ENCODE results near the gene ATXN1. TPM values are rescaled to one million over a fixed set of nuclear protein-coding genes. Genes with fewer than 3 reads are reported as not detected.

Gene ATXN1
- total RNA-seq, 1 experiment from 2014 or later = 5.6 TPM

DNA sequence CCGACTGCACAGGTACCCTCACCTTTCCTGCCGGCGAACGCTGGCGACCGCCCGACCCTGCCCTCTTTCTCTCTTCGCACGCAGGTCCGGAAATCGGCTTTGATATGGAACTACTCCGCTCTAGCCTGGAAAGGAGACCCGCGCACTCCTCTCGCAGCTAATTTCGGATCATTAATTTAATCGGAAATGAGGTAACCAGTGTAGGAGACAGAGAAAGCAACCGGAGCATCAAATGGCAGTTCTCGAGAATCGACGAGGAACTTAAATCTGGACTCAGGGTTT lies 949 bp upstream of the ATXN1 start:
- WGBS (ENCODE audit: extremely low coverage, insufficient read length, low lambda C conversion rate) = no CpG with 5 or more reads among the region's 21 CpGs
- Histone ChIP-seq H3K14ac (ENCODE audit: insufficient read depth, low read length) (no peak overlapping the region), H2BK12ac (ENCODE audit: insufficient read length, low read depth, low read length) (no peak overlapping the region), H3K4me1 (ENCODE audit: insufficient read depth, low read length) (peaks cover 5% of the 10 kb centered on the region; the same call in 1 of the 2 replicates), H3K27ac (ENCODE audit: insufficient read length, low read depth, low read length) (no peak overlapping the region), H2BK120ac (ENCODE audit: low read depth, low read length, poor library complexity, severe bottlenecking) (no peak overlapping the region), H3K27me3 (ENCODE audit: insufficient read depth, low read length) (no peaks in the 10 kb centered on the region; the same call in 1 of the 2 replicates), H4K8ac (replicated peaks; ENCODE audit: insufficient read length, low read depth, low read length) (no peak overlapping the region), H3K4ac (ENCODE audit: low read depth, low read length) (no peak overlapping the region), H3K23ac (ENCODE audit: insufficient read length, low read depth, low read length) (no peak overlapping the region), H4K91ac (ENCODE audit: insufficient read length, low read depth, low read length) (no peak overlapping the region), H2AK5ac (ENCODE audit: insufficient read length, low read length) (no peak overlapping the region), H4K20me1 (ENCODE audit: control insufficient read depth, insufficient read depth, insufficient read length) (peaks cover 3% of the 10 kb centered on the region), H3K79me1 (ENCODE audit: insufficient read depth, low read depth, low read length, poor library complexity, severe bottlenecking) (no peaks in the 10 kb centered on the region), H3K79me2 (ENCODE audit: insufficient read depth, low read length) (no peaks in the 10 kb centered on the region), H3K4me2 (ENCODE audit: insufficient read depth, insufficient read length, low read length) (peak overlapping the region; percentile 83), H3K9me3 (ENCODE audit: control insufficient read depth, low read depth, low read length) (no peaks in the 10 kb centered on the region), H2BK20ac (ENCODE audit: low read depth, low read length, poor library complexity, severe bottlenecking) (no peak overlapping the region), H3K56ac (ENCODE audit: insufficient read length, low read depth, low read length) (no peak overlapping the region), H2BK15ac (ENCODE audit: low read depth, low read length) (no peak overlapping the region), H3K23me2 (ENCODE audit: insufficient read length, low read depth, low read length, poor library complexity, severe bottlenecking) (peaks cover 21% of the 10 kb centered on the region), H2AFZ (ENCODE audit: low read length) (no peak overlapping the region), H3K18ac (ENCODE audit: insufficient read length, low read depth, low read length) (peak overlapping the region; percentile 28), H4K5ac (ENCODE audit: insufficient read length, low read depth, low read length) (no peak overlapping the region), H3K9ac (ENCODE audit: extremely low read depth, insufficient read length, low read length) (no peak overlapping the region), H2BK5ac (ENCODE audit: insufficient read length, low read length) (no peak overlapping the region), H3T11ph (ENCODE audit: low read length) (no peak overlapping the region)
- Mint-ChIP-seq H3K9me3 (no peaks in the 10 kb centered on the region; a peak in 1 of 5 replicates), H3K27ac (no peak overlapping the region), H3K36me3 (ENCODE audit: insufficient read depth in 1 of 3, low read depth in 3 of 3) (no peaks in the 10 kb centered on the region), H3K27me3 (ENCODE audit: low read depth) (peaks cover 23% of the 10 kb centered on the region), H3K4me1 (peaks cover 24 to 30% of the 10 kb centered on the region in 2 experiments), H3K4me3 (peak overlapping the region; percentile 87 to 98)
- TF ChIP-seq, protein P1, sequence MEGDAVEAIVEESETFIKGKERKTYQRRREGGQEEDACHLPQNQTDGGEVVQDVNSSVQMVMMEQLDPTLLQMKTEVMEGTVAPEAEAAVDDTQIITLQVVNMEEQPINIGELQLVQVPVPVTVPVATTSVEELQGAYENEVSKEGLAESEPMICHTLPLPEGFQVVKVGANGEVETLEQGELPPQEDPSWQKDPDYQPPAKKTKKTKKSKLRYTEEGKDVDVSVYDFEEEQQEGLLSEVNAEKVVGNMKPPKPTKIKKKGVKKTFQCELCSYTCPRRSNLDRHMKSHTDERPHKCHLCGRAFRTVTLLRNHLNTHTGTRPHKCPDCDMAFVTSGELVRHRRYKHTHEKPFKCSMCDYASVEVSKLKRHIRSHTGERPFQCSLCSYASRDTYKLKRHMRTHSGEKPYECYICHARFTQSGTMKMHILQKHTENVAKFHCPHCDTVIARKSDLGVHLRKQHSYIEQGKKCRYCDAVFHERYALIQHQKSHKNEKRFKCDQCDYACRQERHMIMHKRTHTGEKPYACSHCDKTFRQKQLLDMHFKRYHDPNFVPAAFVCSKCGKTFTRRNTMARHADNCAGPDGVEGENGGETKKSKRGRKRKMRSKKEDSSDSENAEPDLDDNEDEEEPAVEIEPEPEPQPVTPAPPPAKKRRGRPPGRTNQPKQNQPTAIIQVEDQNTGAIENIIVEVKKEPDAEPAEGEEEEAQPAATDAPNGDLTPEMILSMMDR (conservative IDR thresholded peaks at IDR 0.05) = no peak
- DNase-seq = no peak
